HG03575 (cell line): ENCODE measurements around the gene MRPL48.
"Not testable (repeated sequence)": the region's sequence is repeated elsewhere in the genome, so short reads cannot be mapped to it uniquely, and the experiment has no call there.

Experiments used
- ATAC-seq: cut with Tn5 transposase; IDR thresholded peaks from one replicate; pipeline ENCODE4 v1.9.1; 2021; ENCODE audit not compliant: unreplicated experiment, insufficient number of reproducible peaks, low FRiP score; ENCODE audit errors: extremely low read depth

MRPL48 gene

GRCh38 chr11:73766763-73767162 is 20.9 kb upstream of the MRPL48 start:
- ATAC-seq = no peak

GRCh38 chr11:73770811-73771210 is 16.9 kb upstream of the MRPL48 start:
- not testable (repeated sequence) for ATAC-seq

- ATAC-seq = peak; percentile 78
Measured at GRCh38 chr11:73779084-73779902, 8.4 kb upstream of the MRPL48 start.

GRCh38 chr11:73781303-73781702 is 6.4 kb upstream of the MRPL48 start:
- no peak for ATAC-seq

GRCh38 chr11:73783483-73784020 is 4.1 kb upstream of the MRPL48 start:
- ATAC-seq = no peak

GRCh38 chr11:73784080-73784634 is 3.5 kb upstream of the MRPL48 start:
- no peak for ATAC-seq

GRCh38 chr11:73784734-73785133 is 2.9 kb upstream of the MRPL48 start:
- no peak for ATAC-seq

GRCh38 chr11:73785467-73785866 is 2.2 kb upstream of the MRPL48 start:
- ATAC-seq = not testable (repeated sequence)

- ATAC-seq = no peak
Measured at GRCh38 chr11:73787051-73787642, 527 bp upstream of the MRPL48 start.

- no peak for ATAC-seq
Measured at GRCh38 chr11:73789279-73789670, 1.6 kb downstream of the MRPL48 start.

GRCh38 chr11:73792584-73792983 is 4.9 kb downstream of the MRPL48 start:
- no peak for ATAC-seq

- ATAC-seq = no peak
Measured at GRCh38 chr11:73795925-73796632, 8.4 kb downstream of the MRPL48 start.

GRCh38 chr11:73797457-73797856 is 9.8 kb downstream of the MRPL48 start:
- no peak for ATAC-seq

GRCh38 chr11:73800276-73800806 is 12.7 kb downstream of the MRPL48 start:
- ATAC-seq = no peak

GRCh38 chr11:73801136-73801535 is 13.5 kb downstream of the MRPL48 start:
- ATAC-seq = no peak

- ATAC-seq = no peak
Measured at GRCh38 chr11:73804712-73805111, 17.0 kb downstream of the MRPL48 start.

- ATAC-seq = no peak
Measured at GRCh38 chr11:73808052-73808451, 20.4 kb downstream of the MRPL48 start.

GRCh38 chr11:73810637-73811036 is 23.0 kb downstream of the MRPL48 start:
- no peak for ATAC-seq

- ATAC-seq = no peak
Measured at GRCh38 chr11:73812234-73812633, 24.6 kb downstream of the MRPL48 start.
